ENCODE measurements around the gene ITGB6. TPM values are rescaled to one million over a fixed set of nuclear protein-coding genes. Genes with fewer than 3 reads are reported as not detected.

Gene ITGB6, protein sequence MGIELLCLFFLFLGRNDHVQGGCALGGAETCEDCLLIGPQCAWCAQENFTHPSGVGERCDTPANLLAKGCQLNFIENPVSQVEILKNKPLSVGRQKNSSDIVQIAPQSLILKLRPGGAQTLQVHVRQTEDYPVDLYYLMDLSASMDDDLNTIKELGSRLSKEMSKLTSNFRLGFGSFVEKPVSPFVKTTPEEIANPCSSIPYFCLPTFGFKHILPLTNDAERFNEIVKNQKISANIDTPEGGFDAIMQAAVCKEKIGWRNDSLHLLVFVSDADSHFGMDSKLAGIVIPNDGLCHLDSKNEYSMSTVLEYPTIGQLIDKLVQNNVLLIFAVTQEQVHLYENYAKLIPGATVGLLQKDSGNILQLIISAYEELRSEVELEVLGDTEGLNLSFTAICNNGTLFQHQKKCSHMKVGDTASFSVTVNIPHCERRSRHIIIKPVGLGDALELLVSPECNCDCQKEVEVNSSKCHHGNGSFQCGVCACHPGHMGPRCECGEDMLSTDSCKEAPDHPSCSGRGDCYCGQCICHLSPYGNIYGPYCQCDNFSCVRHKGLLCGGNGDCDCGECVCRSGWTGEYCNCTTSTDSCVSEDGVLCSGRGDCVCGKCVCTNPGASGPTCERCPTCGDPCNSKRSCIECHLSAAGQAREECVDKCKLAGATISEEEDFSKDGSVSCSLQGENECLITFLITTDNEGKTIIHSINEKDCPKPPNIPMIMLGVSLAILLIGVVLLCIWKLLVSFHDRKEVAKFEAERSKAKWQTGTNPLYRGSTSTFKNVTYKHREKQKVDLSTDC
- polyA plus RNA-seq: 11.5 TPM
- long read RNA-seq, donor 1: 0 reads
- long read RNA-seq, donor 2, full-length matches to known transcripts: 3 of 3 reads
- long read RNA-seq, donor 2, partial matches to known transcripts: 0 of 3 reads
- long read RNA-seq, donor 2, other reads (novel, unspliced or antisense): 0 of 3 reads
- long read RNA-seq, donor 3: 0 reads
- long read RNA-seq, donor 4: 0 reads
- long read RNA-seq, donor 5, full-length matches to known transcripts: 1 of 1 reads
- long read RNA-seq, donor 5, partial matches to known transcripts: 0 of 1 reads
- long read RNA-seq, donor 5, other reads (novel, unspliced or antisense): 0 of 1 reads
- long read RNA-seq, donor 6, full-length matches to known transcripts: 3 of 3 reads
- long read RNA-seq, donor 6, partial matches to known transcripts: 0 of 3 reads
- long read RNA-seq, donor 6, other reads (novel, unspliced or antisense): 0 of 3 reads
- long read RNA-seq, donor 7: 0 reads
- long read RNA-seq, donor 8: 0 reads
- long read RNA-seq, donor 9, full-length matches to known transcripts: 1 of 1 reads
- long read RNA-seq, donor 9, partial matches to known transcripts: 0 of 1 reads
- long read RNA-seq, donor 9, other reads (novel, unspliced or antisense): 0 of 1 reads
- long read RNA-seq, donor 10, full-length matches to known transcripts: 6 of 6 reads
- long read RNA-seq, donor 10, partial matches to known transcripts: 0 of 6 reads
- long read RNA-seq, donor 10, other reads (novel, unspliced or antisense): 0 of 6 reads
- long read RNA-seq, donor 11: 0 reads

GRCh38 chr2:160199683-160200389 lies at the start of gene ITGB6:
Gene ITGB6, minus strand, starts transcription at chr2:160200272. Its CDS starts 209 bp downstream, at chr2:160200063.
- Histone ChIP-seq H3K27ac (ENCODE audit: low read length) (peak within 1 kb of the TSS; percentile 65), H3K4me3 (ENCODE audit: low read length) (peak within 1 kb of the TSS; percentile 34), H3K4me1 (ENCODE audit: control insufficient read depth, insufficient read depth, low read length) (peaks cover 5% of the 10 kb centered on the region), H3K36me3 (ENCODE audit: control insufficient read depth, insufficient read depth, low read length) (peaks cover 7% of the 10 kb centered on the region), H3K27me3 (ENCODE audit: control insufficient read depth, insufficient read depth, low read length) (no peaks in the 10 kb centered on the region), H3K9me3 (ENCODE audit: control insufficient read depth, low read depth, low read length) (no peaks in the 10 kb centered on the region)
- WGBS (ENCODE audit: insufficient coverage, low lambda C conversion rate): 37% methylated on average over 6 of the region's 9 CpGs
- peak in 1 of 2 donors; percentile 84 for DNase-seq

- H3K9me3 ChIP-seq (ENCODE audit: control insufficient read depth, low read depth, low read length): no peaks in the 10 kb centered on the region
- no peak overlapping the region for H3K4me3 ChIP-seq (ENCODE audit: low read length)
- no peaks in the 10 kb centered on the region for H3K27me3 ChIP-seq (ENCODE audit: control insufficient read depth, insufficient read depth, low read length)
- H3K27ac ChIP-seq (ENCODE audit: low read length): no peak overlapping the region
- no peaks in the 10 kb centered on the region for H3K4me1 ChIP-seq (ENCODE audit: control insufficient read depth, insufficient read depth, low read length)
- no peaks in the 10 kb centered on the region for H3K36me3 ChIP-seq (ENCODE audit: control insufficient read depth, insufficient read depth, low read length)
- WGBS (ENCODE audit: insufficient coverage, low lambda C conversion rate): 100% methylated on average over 1 of the region's 6 CpGs
- no peak for DNase-seq
Observed at GRCh38 chr2:160247296-160248035, 47.4 kb upstream of the ITGB6 start.

DNA sequence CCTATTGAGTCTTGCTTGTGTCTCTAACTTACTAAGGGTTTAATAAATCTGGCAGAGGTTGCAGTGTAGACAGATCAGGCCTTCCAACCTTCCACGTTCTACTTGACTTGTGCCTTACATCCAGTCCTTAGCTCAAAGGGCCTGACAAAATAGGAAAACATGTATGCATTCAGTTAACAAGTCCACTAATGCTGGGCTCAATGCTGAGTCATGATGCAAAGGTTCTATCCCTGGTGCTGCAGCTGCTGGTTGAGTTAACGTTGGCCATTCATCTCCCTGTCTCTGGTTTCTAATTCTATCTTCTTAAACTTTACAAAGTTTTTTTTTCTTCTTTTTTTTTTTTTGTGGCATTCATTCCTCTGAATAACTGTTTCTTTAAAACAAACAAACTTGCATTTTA lies 46.3 kb upstream of the ITGB6 start:
- Histone ChIP-seq H3K9me3 (ENCODE audit: control insufficient read depth, low read depth, low read length) (no peaks in the 10 kb centered on the region), H3K27ac (ENCODE audit: low read length) (no peak overlapping the region), H3K36me3 (ENCODE audit: control insufficient read depth, insufficient read depth, low read length) (no peaks in the 10 kb centered on the region), H3K4me1 (ENCODE audit: control insufficient read depth, insufficient read depth, low read length) (no peaks in the 10 kb centered on the region), H3K4me3 (ENCODE audit: low read length) (no peak overlapping the region), H3K27me3 (ENCODE audit: control insufficient read depth, insufficient read depth, low read length) (no peaks in the 10 kb centered on the region)
- DNase-seq: no peak
- 90% methylated on average over 1 of the region's 2 CpGs for WGBS (ENCODE audit: insufficient coverage, low lambda C conversion rate)

GRCh38 chr2:160245614-160246155 lies 45.6 kb upstream of the ITGB6 start:
- Histone ChIP-seq H3K9me3 (ENCODE audit: control insufficient read depth, low read depth, low read length) (no peaks in the 10 kb centered on the region), H3K4me3 (ENCODE audit: low read length) (no peak overlapping the region), H3K4me1 (ENCODE audit: control insufficient read depth, insufficient read depth, low read length) (no peaks in the 10 kb centered on the region), H3K27me3 (ENCODE audit: control insufficient read depth, insufficient read depth, low read length) (no peaks in the 10 kb centered on the region), H3K27ac (ENCODE audit: low read length) (no peak overlapping the region), H3K36me3 (ENCODE audit: control insufficient read depth, insufficient read depth, low read length) (no peaks in the 10 kb centered on the region)
- peak in 1 of 2 donors; percentile 36 for DNase-seq
- WGBS (ENCODE audit: insufficient coverage, low lambda C conversion rate): no CpG with 5 or more reads among the region's 5 CpGs

DNA sequence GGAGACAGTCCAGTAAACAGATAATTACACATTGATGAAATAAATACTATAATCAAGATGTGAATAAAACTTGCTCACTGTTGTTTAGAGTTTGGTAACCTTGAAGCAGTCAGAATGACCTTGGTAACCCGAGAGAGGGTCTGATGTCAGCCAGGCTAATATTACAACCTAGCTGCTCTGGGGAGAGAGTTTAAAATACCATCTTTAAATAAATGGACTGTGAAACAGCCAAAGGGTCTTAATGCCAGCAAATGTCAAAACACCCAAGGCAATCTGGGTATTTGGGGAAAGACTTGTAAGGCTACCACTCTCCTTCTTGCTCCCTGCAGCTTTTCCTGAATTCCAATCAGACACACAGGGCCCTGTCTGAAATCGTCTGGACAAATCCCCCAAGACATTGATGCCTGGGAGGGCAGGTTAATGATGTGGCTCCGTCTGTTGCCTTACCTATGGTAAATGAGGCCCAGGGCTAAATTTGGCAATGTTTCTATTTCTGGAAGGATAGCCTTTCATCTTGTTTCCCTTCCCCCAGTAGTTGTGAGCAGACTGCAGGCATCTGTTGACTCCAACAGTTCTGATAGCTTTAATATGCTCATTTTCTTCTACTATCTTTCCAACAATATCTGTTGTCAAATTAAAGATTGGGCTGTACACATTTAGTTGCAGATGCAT lies 43.0 kb upstream of the ITGB6 start:
- H3K4me1 ChIP-seq (ENCODE audit: control insufficient read depth, insufficient read depth, low read length): no peaks in the 10 kb centered on the region
- no peak overlapping the region for H3K4me3 ChIP-seq (ENCODE audit: low read length)
- H3K27ac ChIP-seq (ENCODE audit: low read length): no peak overlapping the region
- no peaks in the 10 kb centered on the region for H3K9me3 ChIP-seq (ENCODE audit: control insufficient read depth, low read depth, low read length)
- no peak for DNase-seq
- no peaks in the 10 kb centered on the region for H3K36me3 ChIP-seq (ENCODE audit: control insufficient read depth, insufficient read depth, low read length)
- no CpG with 5 or more reads among the region's 3 CpGs for WGBS (ENCODE audit: insufficient coverage, low lambda C conversion rate)
- no peaks in the 10 kb centered on the region for H3K27me3 ChIP-seq (ENCODE audit: control insufficient read depth, insufficient read depth, low read length)

GRCh38 chr2:160241251-160242137 lies 41.4 kb upstream of the ITGB6 start:
- peak in 1 of 2 donors; percentile 50 for DNase-seq
- Histone ChIP-seq H3K4me1 (ENCODE audit: control insufficient read depth, insufficient read depth, low read length) (no peaks in the 10 kb centered on the region), H3K9me3 (ENCODE audit: control insufficient read depth, low read depth, low read length) (no peaks in the 10 kb centered on the region), H3K27me3 (ENCODE audit: control insufficient read depth, insufficient read depth, low read length) (no peaks in the 10 kb centered on the region), H3K36me3 (ENCODE audit: control insufficient read depth, insufficient read depth, low read length) (no peaks in the 10 kb centered on the region), H3K27ac (ENCODE audit: low read length) (no peak overlapping the region), H3K4me3 (ENCODE audit: low read length) (no peak overlapping the region)
- WGBS (ENCODE audit: insufficient coverage, low lambda C conversion rate): no CpG with 5 or more reads among the region's 4 CpGs

DNA sequence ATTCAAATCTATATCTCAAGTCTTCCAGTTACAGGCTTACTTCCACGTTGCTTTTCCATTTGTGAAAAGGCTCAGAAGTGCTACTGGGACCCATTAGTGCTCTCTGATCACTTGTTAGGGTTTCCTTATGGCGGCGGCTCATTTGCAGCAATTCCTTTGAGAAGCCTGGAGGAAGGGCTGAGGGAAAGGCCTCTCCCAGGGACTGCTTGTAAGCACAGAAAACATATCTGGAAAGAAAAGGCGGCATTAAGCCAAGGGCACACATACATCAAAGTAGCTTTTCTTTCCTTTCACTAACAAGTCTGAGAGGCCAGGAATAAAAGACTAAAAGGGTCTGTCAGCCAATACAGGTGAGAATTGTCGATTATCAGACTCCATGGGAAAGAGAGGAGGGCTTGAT lies 39.4 kb upstream of the ITGB6 start:
- H3K9me3 ChIP-seq (ENCODE audit: control insufficient read depth, low read depth, low read length): no peaks in the 10 kb centered on the region
- H3K4me3 ChIP-seq (ENCODE audit: low read length): no peak overlapping the region
- no peaks in the 10 kb centered on the region for H3K4me1 ChIP-seq (ENCODE audit: control insufficient read depth, insufficient read depth, low read length)
- DNase-seq: no peak
- 100% methylated on average over 1 of the region's 5 CpGs for WGBS (ENCODE audit: insufficient coverage, low lambda C conversion rate)
- H3K27ac ChIP-seq (ENCODE audit: low read length): no peak overlapping the region
- H3K27me3 ChIP-seq (ENCODE audit: control insufficient read depth, insufficient read depth, low read length): no peaks in the 10 kb centered on the region
- H3K36me3 ChIP-seq (ENCODE audit: control insufficient read depth, insufficient read depth, low read length): no peaks in the 10 kb centered on the region

DNA sequence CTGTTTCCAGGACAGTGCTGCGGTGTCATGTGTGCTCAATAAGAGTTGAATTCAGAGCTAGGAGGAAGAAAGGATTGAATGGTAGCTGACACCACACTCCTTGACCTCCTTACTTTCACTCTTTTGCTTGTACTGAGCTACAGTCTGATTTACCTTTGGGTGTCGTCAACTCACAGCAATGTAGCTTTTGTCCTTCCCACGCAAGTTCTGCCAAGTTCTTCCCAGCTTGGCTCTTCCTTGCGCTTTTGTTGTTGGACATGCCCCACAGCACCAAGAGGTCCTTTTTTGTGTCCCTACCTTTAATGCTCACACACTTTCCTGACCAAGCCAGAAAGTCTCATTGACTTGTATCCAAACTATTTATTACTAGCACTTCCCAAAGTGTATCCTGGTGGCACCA lies 38.3 kb upstream of the ITGB6 start:
- no peak for DNase-seq
- no peak overlapping the region for H3K4me3 ChIP-seq (ENCODE audit: low read length)
- no peak overlapping the region for H3K27ac ChIP-seq (ENCODE audit: low read length)
- no peaks in the 10 kb centered on the region for H3K36me3 ChIP-seq (ENCODE audit: control insufficient read depth, insufficient read depth, low read length)
- no peaks in the 10 kb centered on the region for H3K4me1 ChIP-seq (ENCODE audit: control insufficient read depth, insufficient read depth, low read length)
- H3K27me3 ChIP-seq (ENCODE audit: control insufficient read depth, insufficient read depth, low read length): no peaks in the 10 kb centered on the region
- no peaks in the 10 kb centered on the region for H3K9me3 ChIP-seq (ENCODE audit: control insufficient read depth, low read depth, low read length)
- WGBS (ENCODE audit: insufficient coverage, low lambda C conversion rate): 96% methylated on average over 3 of the region's 4 CpGs

Measured in large intestine (tissue), 12 donors.